ENCODE measurements around the gene UPF1. TPM values are rescaled to one million over a fixed set of nuclear protein-coding genes. Genes with fewer than 3 reads are reported as not detected.
A peak's percentile ranks its signal among the peaks of the same experiment; 100 is the strongest.

Gene UPF1
- total and polyA plus RNA-seq, 10 donors = 31.2 to 161 (median 84.4) TPM

DNA sequence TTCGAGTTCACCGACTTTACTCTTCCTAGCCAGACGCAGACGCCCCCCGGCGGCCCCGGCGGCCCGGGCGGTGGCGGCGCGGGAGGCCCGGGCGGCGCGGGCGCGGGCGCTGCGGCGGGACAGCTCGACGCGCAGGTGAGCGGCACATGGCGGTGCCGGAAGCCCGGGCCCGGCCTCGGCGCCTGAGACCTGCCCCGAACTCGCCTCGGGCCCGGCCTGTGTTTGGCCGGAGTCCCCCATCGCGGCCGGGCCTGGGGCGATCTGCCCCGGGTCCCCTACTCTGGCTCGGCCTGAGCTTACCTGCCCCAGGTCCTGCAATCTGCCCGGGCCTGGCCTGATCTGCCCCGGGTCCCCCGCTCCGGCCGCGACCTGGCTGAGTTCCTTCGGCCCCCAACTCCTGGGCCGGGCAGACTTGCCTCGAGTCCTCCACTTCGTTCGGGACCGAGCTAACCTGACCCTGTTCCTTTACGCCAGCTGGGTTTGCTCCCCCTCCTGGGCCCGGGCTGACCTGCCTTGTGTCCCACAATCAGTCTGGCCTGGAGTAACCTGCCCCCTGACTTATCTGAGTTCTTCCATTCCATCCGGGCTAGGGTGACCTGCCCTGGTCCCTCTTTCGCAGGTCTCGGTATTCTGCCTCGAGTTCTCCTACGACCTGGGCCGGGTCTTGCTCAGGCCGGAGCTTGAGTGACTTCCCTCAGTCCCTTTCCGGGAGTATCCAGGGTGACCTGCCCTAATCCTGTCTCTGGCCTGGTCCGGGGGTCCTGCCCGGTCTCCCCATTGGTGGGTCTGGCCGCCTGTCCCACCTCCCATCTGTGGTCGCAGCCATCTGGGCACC, 764 bp downstream of the UPF1 start:
- peaks cover 0 to 7% (median 0%) of the 10 kb centered on the region in 7 donors for H3K27me3 ChIP-seq (replicated peaks in 1 of 7)
- no peak for TF ChIP-seq POLR2A (IDR thresholded peaks at IDR 0.05)
- no peak for TF ChIP-seq POLR2AphosphoS5 (IDR thresholded peaks at IDR 0.05)
- TF ChIP-seq, protein P1, sequence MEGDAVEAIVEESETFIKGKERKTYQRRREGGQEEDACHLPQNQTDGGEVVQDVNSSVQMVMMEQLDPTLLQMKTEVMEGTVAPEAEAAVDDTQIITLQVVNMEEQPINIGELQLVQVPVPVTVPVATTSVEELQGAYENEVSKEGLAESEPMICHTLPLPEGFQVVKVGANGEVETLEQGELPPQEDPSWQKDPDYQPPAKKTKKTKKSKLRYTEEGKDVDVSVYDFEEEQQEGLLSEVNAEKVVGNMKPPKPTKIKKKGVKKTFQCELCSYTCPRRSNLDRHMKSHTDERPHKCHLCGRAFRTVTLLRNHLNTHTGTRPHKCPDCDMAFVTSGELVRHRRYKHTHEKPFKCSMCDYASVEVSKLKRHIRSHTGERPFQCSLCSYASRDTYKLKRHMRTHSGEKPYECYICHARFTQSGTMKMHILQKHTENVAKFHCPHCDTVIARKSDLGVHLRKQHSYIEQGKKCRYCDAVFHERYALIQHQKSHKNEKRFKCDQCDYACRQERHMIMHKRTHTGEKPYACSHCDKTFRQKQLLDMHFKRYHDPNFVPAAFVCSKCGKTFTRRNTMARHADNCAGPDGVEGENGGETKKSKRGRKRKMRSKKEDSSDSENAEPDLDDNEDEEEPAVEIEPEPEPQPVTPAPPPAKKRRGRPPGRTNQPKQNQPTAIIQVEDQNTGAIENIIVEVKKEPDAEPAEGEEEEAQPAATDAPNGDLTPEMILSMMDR (IDR thresholded peaks at IDR 0.05 in 8 of 11, conservative IDR thresholded peaks at IDR 0.05 in 3 of 11) = no peak
- peaks cover 0 to 3% (median under 1%) of the 10 kb centered on the region in 8 donors for H3K9me3 ChIP-seq
- H3K27ac ChIP-seq = peak overlapping the region; percentile 75 to 96 (median 93)
- peaks cover 0 to 36% (median 5%) of the 10 kb centered on the region in 6 donors for H3K36me3 ChIP-seq
- WGBS, 5 donors = 0 to 1% (median 1%) methylated on average over 42 to 69 of the region's 69 CpGs
- peaks cover 27 to 62% (median 56%) of the 10 kb centered on the region in 6 donors for H3K4me1 ChIP-seq
- peak overlapping the region; percentile 35 to 95 (median 80) for H3K4me3 ChIP-seq
- intact Hi-C loops (cut with DNase I; ENCODE audit: low total_unique reads) = no loop called here
- peak; percentile 83 for DNase-seq

DNA sequence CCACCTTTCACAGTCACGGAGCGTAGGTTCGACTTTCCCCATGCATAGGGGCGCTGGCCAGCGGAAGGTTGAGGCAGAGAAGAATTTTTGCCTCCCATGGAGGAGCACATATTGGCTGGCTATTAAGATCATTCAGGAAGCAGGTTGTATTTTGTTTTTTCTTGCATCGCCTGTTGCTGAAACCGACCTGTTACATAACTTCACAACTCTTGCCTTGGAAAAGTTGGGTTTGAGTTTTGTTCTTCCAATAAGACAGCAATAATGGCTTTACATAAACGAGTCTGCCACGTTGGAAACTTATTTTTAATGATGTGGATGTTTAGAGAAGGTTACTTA, 1.4 kb downstream of the UPF1 start:
- no peak for DNase-seq
- 2 to 3% (median 2%) methylated on average over 9 of the region's 9 CpGs for WGBS, 5 donors
- Histone ChIP-seq H3K4me1 (peaks cover 31 to 68% (median 61%) of the 10 kb centered on the region in 6 donors), H3K9me3 (no peaks in the 10 kb centered on the region), H3K27ac (peak overlapping the region in 7 of 8 donors; percentile 63 to 96 (median 94)), H3K4me3 (peak overlapping the region; percentile 35 to 95 (median 80)), H3K27me3 (replicated peaks in 1 of 7) (peaks cover 0 to 7% (median 0%) of the 10 kb centered on the region in 7 donors), H3K36me3 (peaks cover 0 to 42% (median 7%) of the 10 kb centered on the region in 6 donors)
- intact Hi-C loops (cut with DNase I; ENCODE audit: low total_unique reads) = no loop called here
- no peak for TF ChIP-seq POLR2A (IDR thresholded peaks at IDR 0.05)
- no peak for TF ChIP-seq POLR2AphosphoS5 (IDR thresholded peaks at IDR 0.05)
- TF ChIP-seq, protein P1 (IDR thresholded peaks at IDR 0.05 in 8 of 11, conservative IDR thresholded peaks at IDR 0.05 in 3 of 11) = no peak

DNA sequence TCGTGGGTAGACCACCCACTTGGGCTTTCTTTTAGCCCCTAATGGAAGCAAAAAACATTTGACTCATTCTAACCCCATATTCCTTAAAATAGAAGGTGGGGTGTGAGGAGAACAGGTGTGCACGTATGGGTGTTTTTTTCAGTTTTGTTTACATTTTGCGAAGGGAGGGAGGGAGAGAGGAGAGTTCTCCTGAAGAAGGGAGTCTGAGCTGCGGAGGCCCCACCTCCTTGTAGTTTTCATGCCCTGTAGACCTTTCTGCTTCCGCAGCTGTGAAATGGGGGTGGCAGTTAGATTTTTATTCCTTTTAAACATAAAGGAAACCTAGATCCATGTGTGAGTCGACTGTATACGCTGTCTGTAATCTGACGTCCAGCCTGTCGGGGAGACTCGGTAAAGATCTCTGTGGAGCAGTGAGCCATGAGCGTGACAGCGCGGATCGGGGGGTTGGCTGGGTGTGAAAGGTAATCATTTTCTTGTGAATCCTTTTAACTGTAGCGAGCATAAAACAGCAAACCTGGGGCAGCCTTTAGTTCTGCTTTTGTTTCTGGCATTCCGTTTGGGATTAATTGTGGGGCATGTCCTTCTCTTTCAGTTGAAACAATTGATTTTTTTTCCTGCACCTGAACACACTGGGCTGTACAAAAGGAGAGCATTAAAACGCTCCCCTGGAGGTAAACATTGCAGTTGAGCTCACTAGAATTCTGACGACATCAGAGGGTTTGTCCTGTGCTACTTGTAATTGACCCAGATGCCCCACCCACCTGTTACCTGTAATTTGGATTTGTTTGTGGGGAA, 2.3 kb downstream of the UPF1 start:
- H3K36me3 ChIP-seq = peaks cover 0 to 52% (median 7%) of the 10 kb centered on the region in 6 donors
- intact Hi-C loops (cut with DNase I; ENCODE audit: low total_unique reads) = no loop called here
- H3K27ac ChIP-seq = peak overlapping the region in 5 of 8 donors; percentile 24 to 96 (median 95)
- no peak for TF ChIP-seq POLR2A (IDR thresholded peaks at IDR 0.05)
- TF ChIP-seq, protein P1 (IDR thresholded peaks at IDR 0.05 in 8 of 11, conservative IDR thresholded peaks at IDR 0.05 in 3 of 11) = no peak
- TF ChIP-seq POLR2AphosphoS5 (IDR thresholded peaks at IDR 0.05) = no peak
- H3K4me3 ChIP-seq = peak overlapping the region; percentile 35 to 95 (median 80)
- peaks cover 34 to 77% (median 70%) of the 10 kb centered on the region in 6 donors for H3K4me1 ChIP-seq
- no peak for DNase-seq
- no peaks in the 10 kb centered on the region for H3K9me3 ChIP-seq
- H3K27me3 ChIP-seq (replicated peaks in 1 of 7) = peaks cover 0 to 7% (median 0%) of the 10 kb centered on the region in 7 donors
- 24 to 50% (median 34%) methylated on average over 18 of the region's 18 CpGs for WGBS, 5 donors

Measured in spleen (tissue), 11 donors.